GM18951 (cell line): ENCODE measurements around the gene VPS4A.

ENCODE experiments used
- POLR2A ChIP-seq: IDR thresholded peaks from 4 replicates; pipeline ENCODE4 v1.6.1; 2011; ENCODE audit warnings: mild to moderate bottlenecking; ENCODE audit not compliant: insufficient read length, insufficient read depth; ENCODE audit errors: extremely low read depth
- in situ Hi-C: fragments of 300-500 bp; cut with MboI; formaldehyde crosslinking; loops from one replicate; pipeline ENCODE4 v1.12.0; 2022; ENCODE audit warnings: low sequenced_read_pairs, mixed read lengths, inconsistent platforms; ENCODE audit not compliant: unreplicated experiment

The VPS4A gene

GRCh38 chr16:69368866-69369265 is 57.7 kb downstream of the VPS4A start:
- in situ Hi-C loops = no loop called here

GRCh38 chr16:69371564-69371963 is 60.4 kb downstream of the VPS4A start:
- in situ Hi-C loops = no loop called here
- TF ChIP-seq POLR2A = no peak

More at GRCh38 chr16:69368866-69369265, 57.7 kb downstream of the VPS4A start:
- TF ChIP-seq POLR2A = no peak

- in situ Hi-C loops = no loop called here
- TF ChIP-seq POLR2A = no peak
These were observed 61.9 kb downstream of the VPS4A start for GRCh38 chr16:69373019-69373418.
